ENCODE results near the gene BSPRY. TPM values are rescaled to one million over a fixed set of nuclear protein-coding genes. Genes with fewer than 3 reads are reported as not detected.
A peak's percentile ranks its signal among the peaks of the same experiment; 100 is the strongest.
"Not testable (repeated sequence)": the region's sequence is repeated elsewhere in the genome, so short reads cannot be mapped to it uniquely, and the experiment has no call there.

BSPRY gene
- total RNA-seq, 2 donors from 2014 or later: 0.27 to 1.6 TPM

GRCh38 chr9:113386571-113387393 is 37.4 kb downstream of the BSPRY start:
- ATAC-seq (no peak), DNase-seq (no peak)
- intact Hi-C loops (cut with DNase I): no loop called here

DNA sequence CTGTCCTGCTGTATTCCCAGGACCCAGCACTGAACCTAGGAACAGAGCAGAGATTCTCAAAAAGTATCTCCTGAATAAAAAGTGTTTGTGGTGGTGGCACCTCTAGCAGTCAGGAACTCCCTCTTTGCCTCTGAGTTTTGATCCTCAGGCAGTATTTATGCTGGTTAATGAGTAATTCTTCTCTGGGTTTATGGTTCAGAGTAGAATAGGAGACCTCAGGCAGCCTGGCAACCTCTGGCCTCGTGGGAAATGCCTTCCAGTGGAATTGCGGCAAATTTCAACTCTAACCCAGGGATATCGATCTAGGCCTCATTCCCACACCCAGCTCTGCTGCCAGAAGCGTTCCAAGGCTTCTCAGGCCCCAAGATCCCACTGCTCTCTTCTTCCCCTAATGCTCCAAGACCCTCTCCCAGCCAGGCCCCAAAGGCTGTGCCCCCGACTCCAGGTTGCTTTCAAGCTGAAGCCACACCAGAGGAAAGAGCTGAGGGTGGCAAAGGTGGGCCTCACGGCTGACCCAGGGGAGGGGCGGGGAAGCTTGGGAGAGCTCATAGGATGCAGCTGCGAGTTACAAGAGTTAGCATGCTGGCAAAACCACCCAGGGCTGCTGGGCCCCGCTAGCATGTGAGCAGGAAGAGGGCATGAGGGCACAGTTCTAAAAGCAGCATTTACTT is 38.4 kb downstream of the BSPRY start:
- no peak for DNase-seq

DNA sequence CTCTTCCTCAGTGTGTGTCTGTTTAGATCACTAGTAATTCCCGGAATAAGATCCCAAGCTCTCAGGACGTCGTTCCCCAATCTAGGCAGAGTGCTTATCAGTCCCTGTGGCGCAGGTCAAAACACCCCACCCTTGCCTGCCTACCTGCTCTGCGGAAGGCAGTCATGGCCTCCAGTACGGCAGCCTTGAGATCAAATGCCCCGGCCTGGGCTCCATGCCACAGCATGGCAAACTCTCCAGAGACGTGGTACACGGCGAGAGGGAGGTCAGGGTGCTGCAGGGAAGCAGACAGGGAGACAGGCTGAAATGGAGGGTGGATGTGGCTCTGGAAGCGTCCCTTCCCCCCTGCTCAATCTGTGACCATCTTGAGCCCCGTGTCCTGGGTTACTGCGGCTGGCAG is 39.5 kb downstream of the BSPRY start:
- intact Hi-C loops (cut with DNase I): no loop called here
- ATAC-seq: no peak
- DNase-seq: no peak

More for the DNA sequence above, 38.4 kb downstream of the BSPRY start:
- ATAC-seq: peak in 1 of 2 donors; percentile 36
- intact Hi-C loops (cut with DNase I): no loop called here

GRCh38 chr9:113389451-113389850 is 40.1 kb downstream of the BSPRY start:
- DNase-seq: no peak
- intact Hi-C loops (cut with DNase I): no loop called here
- no peak for ATAC-seq

GRCh38 chr9:113390192-113390960 is 41.0 kb downstream of the BSPRY start:
- no peak for ATAC-seq

DNA sequence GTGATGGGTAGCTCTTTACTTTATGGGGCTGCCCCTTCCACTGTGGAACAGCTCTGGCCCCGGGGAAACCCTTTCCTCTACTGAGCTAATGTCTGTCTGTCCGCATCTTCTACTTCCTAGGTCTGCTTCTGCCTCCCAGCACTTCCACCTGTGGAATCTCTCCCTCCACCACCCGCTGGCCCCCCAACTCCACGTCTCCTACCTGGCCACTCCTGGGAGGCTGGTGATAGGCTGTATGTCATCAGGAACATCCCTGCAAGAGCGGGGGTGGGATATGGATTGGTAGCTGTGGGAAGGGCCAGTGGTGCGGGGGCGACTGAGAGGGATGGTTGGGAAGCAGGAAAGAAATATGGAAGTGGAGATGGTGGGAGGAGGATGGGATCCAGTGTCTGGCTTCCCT is 42.6 kb downstream of the BSPRY start:
- no peak for DNase-seq
- ATAC-seq: no peak
- intact Hi-C loops (cut with DNase I): no loop called here

More at GRCh38 chr9:113390192-113390960, 41.0 kb downstream of the BSPRY start:
- intact Hi-C loops (cut with DNase I): no loop called here
- no peak for DNase-seq

DNA sequence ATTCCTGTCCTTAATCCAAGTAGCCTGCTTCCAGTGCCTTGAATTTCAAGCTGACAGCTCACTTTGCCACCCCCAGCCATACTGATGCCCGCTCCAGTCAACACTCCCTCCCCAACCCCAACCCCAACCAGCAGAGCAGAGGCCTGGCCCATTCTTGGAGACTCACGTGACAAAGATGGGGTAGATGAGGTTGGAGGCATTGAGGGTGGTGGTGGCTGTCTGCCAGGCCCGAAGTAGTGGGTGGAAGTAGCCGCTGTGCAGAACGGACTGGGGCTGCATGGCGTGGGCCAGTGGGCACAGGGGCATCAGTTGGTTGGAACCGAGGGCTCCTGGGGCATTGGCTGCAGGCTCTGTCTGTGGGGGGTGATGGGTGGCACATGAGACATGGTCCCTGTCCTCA is 43.9 kb downstream of the BSPRY start:
- ATAC-seq: no peak
- no peak for DNase-seq
- intact Hi-C loops (cut with DNase I): no loop called here

DNA sequence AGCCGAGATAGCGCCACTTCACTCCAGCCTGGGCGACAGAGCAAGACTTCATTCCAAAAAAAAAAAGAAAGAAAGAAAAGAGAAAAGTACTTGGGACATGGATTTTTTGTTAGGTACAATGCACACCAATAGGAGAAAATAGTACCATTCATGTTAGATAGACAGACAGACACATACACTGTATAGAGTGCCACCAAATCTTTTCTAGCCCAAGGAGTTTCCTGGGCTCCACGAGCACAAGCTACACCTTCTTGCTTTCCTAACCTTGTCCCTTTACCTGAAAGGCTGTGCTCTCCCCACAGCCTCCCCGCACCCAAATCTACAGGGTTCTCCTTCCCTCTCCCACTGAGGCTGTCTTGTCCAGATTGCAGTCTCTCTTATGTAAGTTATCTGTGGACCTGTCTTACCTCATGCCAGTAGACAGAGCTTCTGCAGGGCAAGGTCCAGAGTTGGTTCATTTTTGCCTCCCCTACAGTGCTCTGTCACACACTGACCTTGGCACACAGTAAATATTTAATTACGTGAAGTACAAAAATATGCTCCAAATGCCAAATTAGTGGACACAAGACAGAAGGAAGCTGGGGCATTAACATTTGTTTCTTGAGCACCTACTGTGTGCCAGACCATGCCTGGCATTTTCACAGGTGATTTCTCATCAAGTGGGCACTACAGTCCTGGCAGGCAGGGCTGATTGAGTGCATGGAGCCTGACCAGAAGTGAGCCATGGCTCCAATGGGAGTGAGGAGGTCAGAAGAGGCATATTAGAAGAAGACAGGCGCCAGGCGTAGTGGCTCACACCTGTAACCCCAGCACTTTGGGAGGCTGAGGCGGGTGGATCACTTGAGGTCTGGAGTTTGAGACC is 45.9 kb downstream of the BSPRY start:
- ATAC-seq (no peak), DNase-seq (no peak)
- intact Hi-C loops (cut with DNase I): no loop called here

- intact Hi-C loops (cut with DNase I): no loop called here
- ATAC-seq (no peak), DNase-seq (no peak)
These were observed 47.9 kb downstream of the BSPRY start for GRCh38 chr9:113397203-113397631.

GRCh38 chr9:113398796-113399195 is 49.5 kb downstream of the BSPRY start:
- intact Hi-C loops (cut with DNase I): no loop called here
- DNase-seq: no peak
- ATAC-seq: no peak

DNA sequence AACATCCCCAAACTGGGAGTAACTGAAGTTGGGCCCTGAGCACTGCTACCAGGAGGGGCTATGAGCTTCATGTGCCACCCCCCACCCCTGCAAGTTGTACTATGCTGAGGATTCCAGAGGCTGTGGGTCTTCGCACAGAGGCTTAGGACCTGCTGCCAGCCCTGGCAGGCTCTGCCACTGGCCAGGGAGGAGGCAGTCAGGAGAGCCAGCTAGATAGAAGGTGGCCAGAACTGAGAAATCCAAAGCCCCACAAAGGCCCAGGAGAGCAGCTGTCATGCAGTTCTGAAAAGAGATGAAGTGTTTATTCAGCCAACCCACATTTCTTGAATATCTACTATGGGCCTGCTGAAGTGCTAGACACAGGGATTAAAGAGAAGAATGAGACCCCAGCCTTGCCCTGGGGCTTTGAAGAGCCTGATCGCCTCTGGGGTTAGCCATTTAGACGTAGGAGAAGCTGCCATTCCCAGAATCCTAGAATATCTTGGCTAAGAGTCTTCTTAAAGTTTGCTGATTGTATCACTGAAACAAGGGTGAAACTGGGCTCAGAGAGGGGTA is 50.4 kb downstream of the BSPRY start:
- intact Hi-C loops (cut with DNase I): loop anchor here in 1 of 2 donors (2.0 to 10.0 kb wide), 2 partner anchors 91 to 125 kb away; partner anchors contain the start of genes CDC26 and PRPF4
- no peak for ATAC-seq
- no peak for DNase-seq

- intact Hi-C loops (cut with DNase I): loop anchor here in 1 of 2 donors (2.0 to 10.0 kb wide), 2 partner anchors 92 to 126 kb away; partner anchors contain the start of genes CDC26 and PRPF4
- peak; percentile 100 for ATAC-seq
- DNase-seq: peak; percentile 99
These were observed 51.9 kb downstream of the BSPRY start, which contains the start of gene ALAD for GRCh38 chr9:113401027-113401792. ALAD (minus strand) TSS chr9:113401284; CDS start chr9:113393559, 7,725 bp downstream.

DNA sequence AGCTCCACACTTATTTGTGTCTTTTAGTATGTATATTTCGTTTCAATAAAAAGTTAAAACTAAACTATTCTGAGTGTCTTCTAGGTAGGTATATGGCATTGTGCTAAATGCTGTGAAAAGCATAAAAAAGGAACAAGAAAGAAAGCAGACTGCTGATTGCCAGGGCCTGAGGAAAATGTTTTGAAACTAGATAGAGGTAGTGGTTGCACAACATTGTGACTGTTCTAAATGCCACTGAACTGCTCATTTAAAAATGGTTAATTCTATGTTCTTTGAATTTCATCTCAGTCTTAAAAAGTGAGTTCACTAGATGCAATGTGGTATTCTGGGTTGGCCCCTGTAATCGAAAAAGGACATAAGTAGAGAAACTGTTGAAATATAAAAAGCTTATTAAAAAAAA is 54.3 kb downstream of the BSPRY start:
- no peak for ATAC-seq
- intact Hi-C loops (cut with DNase I): loop anchor here in 1 of 2 donors (10.0 kb wide), 1 partner anchor 129 kb away; the partner anchor contains the start of genes CDC26 and PRPF4

GRCh38 chr9:113406353-113406752 is 57.0 kb downstream of the BSPRY start:
- DNase-seq: not testable (repeated sequence)
- intact Hi-C loops (cut with DNase I): loop anchor here in 1 of 2 donors (10.0 kb wide), 1 partner anchor 132 kb away; the partner anchor contains the start of genes CDC26 and PRPF4

More for the DNA sequence above, 54.3 kb downstream of the BSPRY start:
- no peak for DNase-seq

DNA sequence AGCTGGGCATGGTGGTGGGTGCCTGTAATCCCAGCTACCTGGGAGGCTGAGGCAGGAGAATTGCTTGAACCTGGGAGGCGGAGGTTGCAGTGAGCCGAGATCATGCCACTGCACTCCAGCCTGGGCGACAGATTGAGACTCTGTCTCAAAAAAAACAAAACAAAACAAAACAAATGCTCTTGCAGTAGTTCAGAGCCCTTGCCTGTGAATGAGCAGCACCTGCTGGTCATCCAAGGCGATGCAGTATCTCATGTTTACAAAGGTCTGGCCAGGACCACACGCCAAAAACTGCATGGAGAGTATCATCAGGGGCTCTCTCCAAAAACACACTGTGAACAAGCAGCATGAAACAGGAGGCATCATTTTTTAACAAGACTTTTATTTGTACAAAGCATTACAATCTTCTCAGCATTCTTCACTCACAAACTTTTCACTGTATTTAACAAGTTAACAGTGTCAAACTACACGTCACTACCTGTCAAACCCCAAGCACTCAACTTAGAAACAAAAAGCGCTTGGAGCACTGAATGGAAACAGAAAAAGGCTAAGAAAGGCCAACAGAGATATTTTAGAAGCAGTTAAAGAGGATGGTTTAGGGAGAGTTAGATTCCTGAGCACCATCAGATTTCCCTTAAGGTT is 57.7 kb downstream of the BSPRY start:
- intact Hi-C loops (cut with DNase I): loop anchor here in 1 of 2 donors (10.0 kb wide), 1 partner anchor 132 kb away; the partner anchor contains the start of genes CDC26 and PRPF4
- not testable (repeated sequence) for ATAC-seq
- DNase-seq: peak; percentile 63

More at GRCh38 chr9:113406353-113406752, 57.0 kb downstream of the BSPRY start:
- ATAC-seq: not testable (repeated sequence)

DNA sequence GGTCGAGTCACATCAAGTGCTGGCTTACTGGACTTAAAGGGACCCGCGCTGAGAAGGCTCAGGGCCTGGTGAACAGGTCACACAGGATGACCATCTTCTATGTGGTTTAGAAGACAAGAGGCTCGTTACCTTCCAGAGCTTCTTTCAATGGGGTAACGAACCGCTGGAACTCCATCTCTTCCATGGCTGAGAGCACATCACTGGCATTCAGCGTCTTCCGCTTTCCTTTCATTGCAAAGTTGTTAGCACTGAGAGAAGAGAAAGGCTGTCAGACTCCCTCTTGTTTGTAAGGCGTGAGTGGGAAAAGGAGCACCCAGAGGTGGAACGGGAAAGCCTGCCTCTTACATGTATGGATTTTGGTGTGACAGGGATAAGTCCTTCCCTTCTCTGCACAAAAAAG is 60.1 kb downstream of the BSPRY start:
- intact Hi-C loops (cut with DNase I): loop anchor here in 1 of 2 donors (10.0 kb wide), 1 partner anchor 135 kb away; the partner anchor contains the start of genes CDC26 and PRPF4
- ATAC-seq (no peak), DNase-seq (no peak)
